Ovary (tissue), 3 donors: Measurements from ENCODE around the gene SLC27A5.

ENCODE experiments used
- EP300 ChIP-seq: sonication (generic); formaldehyde crosslinking; IDR thresholded peaks from one replicate; pipeline ENCODE4 v1.6.1; 2017; ENCODE audit warnings: antibody characterized with exemption
- POLR2A ChIP-seq: fragments of 450-650 bp; IDR thresholded peaks from one replicate; pipeline ENCODE4 v1.6.1; 2017; ENCODE audit warnings: antibody characterized with exemption, mild to moderate bottlenecking, moderate library complexity
- TF ChIP-seq, protein P1 (sequence below), 3 donors: fragments of 450-650 bp in 2 of 3; fragments of 200-600 bp in 1 of 3; IDR thresholded peaks; one replicate each; pipeline versions ENCODE4 v1.5.1 to v1.8.0; 2016 to 2022; ENCODE audit warnings: antibody characterized with exemption in 3 of 3, mild to moderate bottlenecking in 1 of 3
- donor health status: DM: no; HTN: no; CAD: no.

DNA sequence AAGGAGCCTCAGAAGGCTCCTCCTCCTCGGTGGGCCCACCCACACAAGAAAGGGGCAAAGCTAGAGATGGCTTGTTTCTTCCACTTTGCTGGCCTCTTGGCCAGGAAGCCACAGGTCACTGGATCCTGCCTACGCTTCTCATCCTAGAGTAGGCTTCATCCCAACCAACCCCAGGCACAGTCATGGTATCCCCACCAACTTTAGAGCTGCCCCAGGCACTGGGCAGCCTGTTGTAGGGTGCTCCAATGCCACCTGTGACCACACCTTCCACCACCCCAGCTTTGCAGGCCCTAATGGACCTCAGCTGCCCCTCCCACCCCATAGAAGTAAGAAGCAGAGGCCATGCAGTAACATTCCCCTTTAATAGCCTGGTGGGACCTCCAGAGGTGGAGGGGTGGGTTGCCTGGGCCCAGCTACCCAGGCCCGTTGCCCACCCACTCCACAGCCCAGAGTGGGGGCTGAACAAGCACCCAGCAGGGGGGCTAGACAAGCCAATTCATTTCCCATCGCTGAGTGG, 43.6 kb upstream of the SLC27A5 start:
- TF ChIP-seq EP300 = no peak
- TF ChIP-seq, protein P1, sequence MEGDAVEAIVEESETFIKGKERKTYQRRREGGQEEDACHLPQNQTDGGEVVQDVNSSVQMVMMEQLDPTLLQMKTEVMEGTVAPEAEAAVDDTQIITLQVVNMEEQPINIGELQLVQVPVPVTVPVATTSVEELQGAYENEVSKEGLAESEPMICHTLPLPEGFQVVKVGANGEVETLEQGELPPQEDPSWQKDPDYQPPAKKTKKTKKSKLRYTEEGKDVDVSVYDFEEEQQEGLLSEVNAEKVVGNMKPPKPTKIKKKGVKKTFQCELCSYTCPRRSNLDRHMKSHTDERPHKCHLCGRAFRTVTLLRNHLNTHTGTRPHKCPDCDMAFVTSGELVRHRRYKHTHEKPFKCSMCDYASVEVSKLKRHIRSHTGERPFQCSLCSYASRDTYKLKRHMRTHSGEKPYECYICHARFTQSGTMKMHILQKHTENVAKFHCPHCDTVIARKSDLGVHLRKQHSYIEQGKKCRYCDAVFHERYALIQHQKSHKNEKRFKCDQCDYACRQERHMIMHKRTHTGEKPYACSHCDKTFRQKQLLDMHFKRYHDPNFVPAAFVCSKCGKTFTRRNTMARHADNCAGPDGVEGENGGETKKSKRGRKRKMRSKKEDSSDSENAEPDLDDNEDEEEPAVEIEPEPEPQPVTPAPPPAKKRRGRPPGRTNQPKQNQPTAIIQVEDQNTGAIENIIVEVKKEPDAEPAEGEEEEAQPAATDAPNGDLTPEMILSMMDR (IDR thresholded peaks at IDR 0.05) = no peak
- no peak for TF ChIP-seq POLR2A
